ENCODE measurements around the gene PLCD3. TPM values are rescaled to one million over a fixed set of nuclear protein-coding genes. Genes with fewer than 3 reads are reported as not detected.

The PLCD3 gene
- total RNA-seq, 4 donors from 2014 or later, result 44.7 to 87.1 (median 58.3) TPM

- TF ChIP-seq POLR2A (IDR thresholded peaks at IDR 0.05), result no peak
- no peak for TF ChIP-seq CTCF (IDR thresholded peaks at IDR 0.05)
- no peak for TF ChIP-seq EP300 (IDR thresholded peaks at IDR 0.05)
- TF ChIP-seq POLR2AphosphoS5 (IDR thresholded peaks at IDR 0.05), result no peak
- Histone ChIP-seq H3K4me1 (peaks cover 26% of the 10 kb centered on the region), H3K36me3 (peaks cover 39% of the 10 kb centered on the region), H3K27ac (peak overlapping the region; percentile 56), H3K9me3 (no peaks in the 10 kb centered on the region), H3K4me3 (no peak overlapping the region), H3K27me3 (no peaks in the 10 kb centered on the region)
- 53% methylated on average over 6 of the region's 16 CpGs for WGBS
- DNase-seq (ENCODE audit: low spot score in 2 of 2), result no peak
These were observed 21.4 kb downstream of the PLCD3 start for GRCh38 chr17:45110676-45111611.

DNA sequence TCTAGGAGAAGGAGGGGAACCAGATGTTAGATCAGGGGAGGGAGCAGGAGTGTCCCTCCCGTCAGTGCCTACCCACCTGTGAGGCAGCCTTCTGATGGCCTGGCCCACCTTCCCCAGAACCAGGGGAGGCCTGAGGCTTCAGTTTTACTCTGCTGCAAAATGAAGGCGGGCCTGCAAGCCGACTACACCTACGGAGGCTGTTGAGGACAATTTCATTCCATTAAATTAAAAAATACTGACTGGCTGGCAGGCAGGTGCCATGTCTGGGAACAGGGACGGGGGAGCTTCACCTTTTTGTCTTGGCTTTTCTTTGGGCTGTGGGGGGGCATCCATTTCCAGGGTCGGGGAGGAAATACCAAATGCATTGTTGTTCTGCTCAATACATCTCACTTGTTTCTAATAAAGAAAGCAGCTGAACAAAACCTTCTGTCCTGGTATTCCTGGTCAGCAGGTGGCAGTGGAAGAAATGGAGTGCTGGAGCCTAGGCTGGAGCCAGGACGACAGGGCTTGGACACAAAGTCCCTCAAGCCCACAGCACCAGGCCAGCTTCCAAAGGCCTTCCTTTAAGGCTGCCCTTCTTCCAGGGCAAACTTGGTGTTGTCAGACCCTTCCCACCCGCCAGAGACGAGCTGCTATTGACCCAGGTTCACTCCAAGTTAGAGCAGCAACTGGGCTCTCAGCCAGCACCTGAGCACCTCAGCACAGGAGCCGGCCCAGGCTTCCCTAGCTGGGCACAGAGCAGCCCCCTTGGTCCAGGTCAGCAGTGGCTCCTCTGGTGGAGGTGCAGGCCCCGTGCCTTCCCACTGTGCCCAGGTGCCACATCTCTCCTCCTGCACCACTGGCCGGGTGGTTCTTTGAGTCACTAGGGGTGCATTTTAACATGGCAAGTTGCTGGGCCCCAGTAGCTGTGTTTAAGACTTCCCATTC is 23.5 kb downstream of the PLCD3 start:
- Histone ChIP-seq H3K27ac (no peak overlapping the region), H3K9me3 (no peaks in the 10 kb centered on the region), H3K4me1 (peaks cover 26% of the 10 kb centered on the region), H3K27me3 (no peaks in the 10 kb centered on the region), H3K36me3 (peaks cover 59% of the 10 kb centered on the region), H3K4me3 (no peak overlapping the region)
- no peak for TF ChIP-seq EP300 (IDR thresholded peaks at IDR 0.05)
- TF ChIP-seq CTCF (IDR thresholded peaks at IDR 0.05), result no peak
- TF ChIP-seq POLR2AphosphoS5 (IDR thresholded peaks at IDR 0.05), result no peak
- no peak for TF ChIP-seq POLR2A (IDR thresholded peaks at IDR 0.05)
- WGBS, result 82% methylated on average over 12 of the region's 12 CpGs
- DNase-seq (ENCODE audit: low spot score in 2 of 2), result no peak

- Histone ChIP-seq H3K4me3 (no peak overlapping the region), H3K36me3 (peaks cover 63% of the 10 kb centered on the region), H3K27ac (no peak overlapping the region), H3K9me3 (no peaks in the 10 kb centered on the region), H3K27me3 (no peaks in the 10 kb centered on the region), H3K4me1 (peaks cover 30% of the 10 kb centered on the region)
- no peak for DNase-seq (ENCODE audit: low spot score in 2 of 2)
- WGBS, result 71% methylated on average over 8 of the region's 9 CpGs
- TF ChIP-seq POLR2A (IDR thresholded peaks at IDR 0.05), result no peak
- TF ChIP-seq POLR2AphosphoS5 (IDR thresholded peaks at IDR 0.05), result no peak
- no peak for TF ChIP-seq CTCF (IDR thresholded peaks at IDR 0.05)
- no peak for TF ChIP-seq EP300 (IDR thresholded peaks at IDR 0.05)
These were observed 24.3 kb downstream of the PLCD3 start for GRCh38 chr17:45108051-45108450.

- 65% methylated on average over 8 of the region's 13 CpGs for WGBS
- H3K4me3 ChIP-seq, result no peak overlapping the region
- peaks cover 63% of the 10 kb centered on the region for H3K36me3 ChIP-seq
- no peaks in the 10 kb centered on the region for H3K27me3 ChIP-seq
- no peaks in the 10 kb centered on the region for H3K9me3 ChIP-seq
- TF ChIP-seq EP300 (IDR thresholded peaks at IDR 0.05), result no peak
- no peak for TF ChIP-seq POLR2AphosphoS5 (IDR thresholded peaks at IDR 0.05)
- TF ChIP-seq POLR2A (IDR thresholded peaks at IDR 0.05), result no peak
- TF ChIP-seq CTCF (IDR thresholded peaks at IDR 0.05), result no peak
- DNase-seq (ENCODE audit: low spot score in 2 of 2), result no peak
- H3K27ac ChIP-seq, result no peak overlapping the region
- H3K4me1 ChIP-seq, result peaks cover 36% of the 10 kb centered on the region
These were observed 24.9 kb downstream of the PLCD3 start for GRCh38 chr17:45107293-45108010.

Data from suprapubic skin (tissue), 4 donors.